ENCODE data around the gene RPEL1.

DNA sequence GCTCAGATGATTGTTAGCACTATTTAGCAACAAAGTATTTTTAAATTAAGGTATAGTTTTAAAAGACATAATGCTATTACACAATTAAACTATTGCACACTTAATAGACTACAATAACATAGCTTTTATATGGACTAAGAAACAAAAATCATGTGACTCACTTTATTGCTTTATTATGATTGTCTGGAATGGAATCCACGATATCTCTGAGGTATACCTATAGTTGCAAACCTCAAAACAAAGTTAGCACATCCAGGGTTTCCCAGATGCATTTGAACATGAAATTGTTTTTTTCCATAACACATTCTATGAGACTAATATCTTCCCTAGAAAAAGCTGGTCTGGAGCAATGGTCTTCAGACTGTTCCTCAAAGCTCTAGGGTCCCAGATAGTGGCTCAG is 18.3 kb upstream of the RPEL1 start:
- TF ChIP-seq, protein P1, sequence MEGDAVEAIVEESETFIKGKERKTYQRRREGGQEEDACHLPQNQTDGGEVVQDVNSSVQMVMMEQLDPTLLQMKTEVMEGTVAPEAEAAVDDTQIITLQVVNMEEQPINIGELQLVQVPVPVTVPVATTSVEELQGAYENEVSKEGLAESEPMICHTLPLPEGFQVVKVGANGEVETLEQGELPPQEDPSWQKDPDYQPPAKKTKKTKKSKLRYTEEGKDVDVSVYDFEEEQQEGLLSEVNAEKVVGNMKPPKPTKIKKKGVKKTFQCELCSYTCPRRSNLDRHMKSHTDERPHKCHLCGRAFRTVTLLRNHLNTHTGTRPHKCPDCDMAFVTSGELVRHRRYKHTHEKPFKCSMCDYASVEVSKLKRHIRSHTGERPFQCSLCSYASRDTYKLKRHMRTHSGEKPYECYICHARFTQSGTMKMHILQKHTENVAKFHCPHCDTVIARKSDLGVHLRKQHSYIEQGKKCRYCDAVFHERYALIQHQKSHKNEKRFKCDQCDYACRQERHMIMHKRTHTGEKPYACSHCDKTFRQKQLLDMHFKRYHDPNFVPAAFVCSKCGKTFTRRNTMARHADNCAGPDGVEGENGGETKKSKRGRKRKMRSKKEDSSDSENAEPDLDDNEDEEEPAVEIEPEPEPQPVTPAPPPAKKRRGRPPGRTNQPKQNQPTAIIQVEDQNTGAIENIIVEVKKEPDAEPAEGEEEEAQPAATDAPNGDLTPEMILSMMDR (IDR thresholded peaks at IDR 0.05; ENCODE audit: low read depth, low read length, poor library complexity, severe bottlenecking), result no peak
- no peak for TF ChIP-seq EZH2phosphoT487 (IDR thresholded peaks at IDR 0.05; ENCODE audit: borderline replicate concordance, low read length)

All from DOHH2 (cell line).